ENCODE measurements around the gene PDZD7.

PDZD7 gene

GRCh38 chr10:100966887-100967286 is 64.0 kb downstream of the PDZD7 start:
- no peak for DNase-seq (ENCODE audit: low read depth)

GRCh38 chr10:100965820-100966219 is 65.1 kb downstream of the PDZD7 start:
- no peak for DNase-seq (ENCODE audit: low read depth)

- no peak for DNase-seq (ENCODE audit: low read depth)
These were observed 67.1 kb downstream of the PDZD7 start for GRCh38 chr10:100963826-100964225.

GRCh38 chr10:100962351-100963080 is 68.4 kb downstream of the PDZD7 start:
- DNase-seq (ENCODE audit: low read depth), result no peak

- DNase-seq (ENCODE audit: low read depth), result no peak
These were observed 70.7 kb downstream of the PDZD7 start for GRCh38 chr10:100960251-100960650.
